HG02970 (cell line): Measurements from ENCODE around the gene GLIS2.

Source experiments
- ATAC-seq: cut with Tn5 transposase; IDR thresholded peaks from one replicate; pipeline ENCODE4 v1.9.1; 2021; ENCODE audit warnings: mild to moderate bottlenecking, moderate library complexity, moderate number of reproducible peaks; ENCODE audit not compliant: unreplicated experiment, low FRiP score

GLIS2 gene

DNA sequence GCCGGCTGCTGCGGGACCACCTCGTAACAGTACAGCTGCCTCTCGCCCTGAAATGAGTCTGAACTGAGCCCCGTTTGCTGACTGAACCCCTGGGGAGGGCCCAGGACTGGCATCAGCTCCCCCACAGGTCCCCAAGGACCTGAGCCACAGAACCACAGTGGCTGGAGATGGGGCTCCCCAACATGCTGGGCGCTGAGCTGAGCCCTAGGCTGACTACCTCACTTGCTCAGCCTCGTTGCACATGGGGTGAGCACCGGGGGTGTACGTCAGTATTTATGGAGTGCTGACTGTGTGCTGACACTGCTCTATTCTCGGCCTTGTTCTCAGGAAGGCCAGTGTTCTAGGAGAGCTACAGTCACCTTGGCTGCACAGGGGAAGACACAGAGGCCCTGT is 49.1 kb downstream of the GLIS2 start:
- ATAC-seq = no peak

GRCh38 chr16:4365615-4366014 is 49.7 kb downstream of the GLIS2 start:
- no peak for ATAC-seq

GRCh38 chr16:4366016-4366415 is 50.1 kb downstream of the GLIS2 start:
- ATAC-seq = no peak

GRCh38 chr16:4367393-4367856 is 51.6 kb downstream of the GLIS2 start:
- no peak for ATAC-seq

GRCh38 chr16:4369007-4369733 is 53.3 kb downstream of the GLIS2 start:
- ATAC-seq = no peak

DNA sequence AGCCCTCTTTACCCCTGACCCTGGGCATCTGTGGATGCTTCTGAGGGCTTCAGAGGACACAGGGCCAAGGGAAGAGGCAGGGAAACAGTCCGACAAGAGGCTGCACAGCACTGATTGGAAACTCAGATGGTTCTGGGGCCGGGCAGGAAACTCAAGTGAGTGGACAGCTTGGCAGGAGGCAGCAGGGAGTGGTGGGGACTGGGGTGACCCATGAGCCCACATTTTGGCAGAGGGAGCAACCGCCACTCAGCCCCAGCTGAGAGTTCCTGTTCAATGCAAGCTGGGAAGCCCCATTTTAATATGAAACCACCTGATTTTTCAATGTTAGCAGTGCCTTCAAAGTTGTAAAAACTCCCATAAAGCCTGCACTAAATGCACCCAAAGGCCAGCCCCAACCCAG is 54.3 kb downstream of the GLIS2 start:
- no peak for ATAC-seq

- ATAC-seq = no peak
These were observed 54.9 kb downstream of the GLIS2 start for GRCh38 chr16:4370570-4371356.

- no peak for ATAC-seq
These were observed 55.6 kb downstream of the GLIS2 start, which contains the start of gene VASN for GRCh38 chr16:4371357-4372000. VASN (plus strand) TSS chr16:4371848; CDS start chr16:4380878, 9,030 bp downstream.

- no peak for ATAC-seq
These were observed 56.2 kb downstream of the GLIS2 start for GRCh38 chr16:4372001-4372577.

GRCh38 chr16:4372578-4373355 is 56.9 kb downstream of the GLIS2 start:
- no peak for ATAC-seq

DNA sequence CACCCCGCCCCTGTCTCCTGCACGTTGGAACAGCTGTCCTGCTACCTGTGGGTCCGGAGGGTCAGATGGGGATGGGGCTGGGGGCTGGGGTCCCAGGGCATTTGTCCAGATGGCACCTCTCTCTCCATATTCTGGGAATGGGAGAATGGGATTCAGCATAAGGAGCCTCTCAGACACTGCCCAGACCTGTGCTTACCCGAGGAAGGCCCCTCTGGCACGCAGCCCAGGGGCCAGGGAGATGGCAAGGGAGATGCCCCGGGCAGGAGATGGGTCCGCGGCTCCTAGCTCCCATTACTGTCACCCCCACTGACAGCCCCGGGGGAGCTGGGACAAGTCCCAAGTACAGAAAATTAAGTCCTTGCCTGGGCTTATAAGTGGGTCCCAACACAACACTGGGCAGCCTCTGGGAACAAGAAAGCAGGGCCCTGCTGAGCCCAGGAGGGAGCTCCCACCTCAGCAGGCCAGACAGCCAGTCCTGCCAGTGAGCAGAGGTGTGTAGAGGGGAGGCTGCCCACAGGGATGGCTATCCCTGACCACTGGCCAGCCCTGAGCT is 57.6 kb downstream of the GLIS2 start:
- no peak for ATAC-seq

DNA sequence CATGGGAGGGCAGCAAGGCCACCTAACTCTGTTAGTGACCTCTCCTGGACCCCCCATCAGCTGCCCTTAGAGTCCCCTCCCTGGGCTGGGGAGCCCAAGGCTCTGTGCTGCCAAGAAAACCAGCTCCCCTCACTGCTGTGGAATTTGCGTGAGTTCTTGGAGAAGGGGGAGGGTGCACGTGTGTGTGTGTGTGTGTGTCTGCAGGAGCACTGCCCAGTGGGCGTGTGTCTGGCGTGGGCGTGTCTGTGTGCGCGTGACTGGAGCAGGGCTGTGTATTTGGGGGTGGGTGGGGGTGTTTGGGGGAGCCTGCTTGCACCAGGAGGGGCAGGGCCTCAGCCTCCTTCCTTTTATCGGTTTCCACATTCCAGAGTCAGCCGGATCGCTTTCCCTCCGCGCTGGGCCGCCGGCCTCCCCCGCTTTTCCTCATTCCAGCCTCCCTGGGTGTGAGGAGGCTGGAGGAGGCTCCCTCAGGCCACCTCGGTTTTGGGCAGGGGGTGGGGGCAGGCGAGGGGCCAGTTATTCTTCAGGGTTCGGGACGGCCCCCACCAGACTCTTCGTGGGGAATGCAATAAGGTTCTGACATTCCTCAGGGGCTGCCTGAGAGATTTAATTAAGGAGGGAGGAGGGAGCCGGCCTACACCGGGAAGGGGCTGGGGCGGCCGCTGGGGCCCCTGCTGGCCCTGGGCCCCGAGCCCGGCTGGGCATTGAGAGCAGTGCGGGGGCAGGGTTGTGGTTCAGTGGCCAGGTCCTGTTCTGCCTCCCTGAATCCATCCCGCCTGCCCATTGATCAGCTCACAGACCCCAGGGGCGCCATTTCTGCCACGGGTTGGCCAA is 58.3 kb downstream of the GLIS2 start:
- ATAC-seq = no peak

- no peak for ATAC-seq
These were observed 59.9 kb downstream of the GLIS2 start for GRCh38 chr16:4375717-4376116.

- ATAC-seq = no peak
These were observed 60.4 kb downstream of the GLIS2 start for GRCh38 chr16:4376126-4376892.

DNA sequence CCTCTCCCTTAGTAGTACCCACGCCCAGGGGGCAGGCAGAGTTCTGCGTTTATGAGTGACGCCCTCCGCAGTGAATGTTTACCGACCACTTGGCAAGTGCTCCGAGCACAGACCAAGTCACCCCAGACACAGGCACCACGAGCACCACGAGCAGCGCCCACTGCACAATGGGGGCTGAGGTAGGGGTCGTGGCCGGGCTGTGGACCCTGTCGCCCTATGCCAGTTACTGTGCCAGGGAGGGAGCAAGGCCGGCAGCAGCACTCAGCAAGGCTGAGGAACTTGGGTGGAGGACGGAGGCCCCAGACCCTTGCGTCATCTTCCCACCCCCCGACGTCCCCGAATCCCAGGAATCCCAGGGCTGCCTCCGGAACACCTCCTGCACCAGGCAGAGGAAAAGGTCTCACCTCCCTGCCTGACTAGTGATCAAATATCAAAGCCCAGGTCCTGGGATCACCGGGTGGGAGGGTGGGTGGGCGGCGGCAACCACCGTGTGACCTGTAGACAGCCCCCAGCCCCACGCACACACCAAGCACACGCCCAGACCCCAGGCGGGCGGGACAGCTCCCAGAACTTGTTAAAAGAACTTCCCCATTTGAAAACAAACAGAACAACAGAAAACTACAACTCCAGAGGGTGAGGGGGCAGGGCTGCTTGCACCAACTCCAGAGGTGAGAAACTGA is 61.2 kb downstream of the GLIS2 start:
- no peak for ATAC-seq

GRCh38 chr16:4377573-4378154 is 61.8 kb downstream of the GLIS2 start:
- ATAC-seq = no peak

- ATAC-seq = no peak
These were observed 62.3 kb downstream of the GLIS2 start for GRCh38 chr16:4378161-4378666.
